Left renal pelvis (tissue), 4 donors: ENCODE results near the gene GNAS-AS1. TPM values are rescaled to one million over a fixed set of nuclear protein-coding genes. Genes with fewer than 3 reads are reported as not detected.

Experiments
- DNase-seq, 4 donors: peaks; one replicate each; pipeline ENCODE4 v3.0.0-alpha.2; 2013; ENCODE audit warnings: low read depth in 4 of 4, low spot score in 3 of 4
- polyA plus RNA-seq, 4 donors: library from polyadenylated mRNA; unstranded; fragments of 120-200 nt; gene quantifications; one replicate each; pipeline ENCODE4 v1.2.1, GENCODE V29; 2013; ENCODE audit not compliant: insufficient read length in 4 of 4

The GNAS-AS1 gene
- polyA plus RNA-seq, 4 donors: 0.67 to 1.8 (median 0.80) TPM

DNA sequence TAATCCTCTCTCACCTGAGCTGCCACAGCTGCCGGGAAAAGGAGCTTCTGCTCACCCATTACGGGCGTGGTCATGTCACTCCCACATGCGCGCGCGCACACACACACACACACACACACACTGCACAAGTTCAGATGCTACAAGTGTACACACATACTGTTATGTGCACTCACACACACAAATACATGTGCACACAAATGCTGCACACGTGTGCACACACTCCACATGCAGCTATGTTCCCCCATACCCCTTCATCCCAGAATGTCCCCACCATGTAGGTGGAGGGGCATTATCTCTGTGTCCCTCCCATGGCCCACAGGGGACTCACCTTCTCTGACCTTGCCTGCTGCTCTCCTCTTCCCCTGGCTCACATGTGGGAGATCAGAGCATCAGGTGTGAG lies 37.3 kb downstream of the GNAS-AS1 start:
- no peak for DNase-seq

DNA sequence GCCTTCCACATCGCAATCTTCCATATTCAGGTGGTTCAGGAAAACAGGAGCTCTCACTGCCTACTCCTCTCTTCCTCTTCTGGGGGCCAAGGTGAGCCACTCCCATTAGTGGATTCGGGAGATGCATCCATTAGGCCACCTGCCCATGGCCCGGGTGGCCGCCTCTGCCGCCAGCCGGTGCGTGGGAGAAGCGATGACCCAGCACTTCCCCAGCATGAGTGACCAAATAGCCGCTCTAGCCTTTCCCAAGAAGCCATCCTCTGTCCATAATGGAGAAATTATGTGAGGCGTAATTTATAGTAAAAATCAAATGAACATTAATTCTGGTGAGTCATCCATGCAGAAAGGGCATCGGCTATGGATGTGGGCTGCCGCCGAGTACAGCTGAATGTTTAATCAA lies 39.4 kb downstream of the GNAS-AS1 start:
- no peak for DNase-seq

DNA sequence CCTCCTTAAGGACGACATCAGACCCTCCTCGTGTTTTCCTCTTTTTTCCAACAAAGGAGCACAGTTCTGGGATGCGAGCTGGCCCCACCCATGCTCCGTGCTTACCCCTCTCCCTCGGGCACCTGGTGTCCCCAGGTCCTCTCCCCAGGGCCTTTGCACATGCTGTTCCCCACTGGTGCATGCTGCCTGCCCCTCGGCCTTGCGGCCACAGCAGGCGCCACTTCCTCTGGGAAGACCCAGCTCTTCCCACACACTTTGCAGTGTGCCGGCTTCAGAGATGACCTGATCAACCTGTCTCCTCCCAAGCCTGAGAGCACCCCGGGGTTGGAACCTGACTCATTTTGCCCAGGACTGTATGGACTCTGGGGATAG lies 39.8 kb downstream of the GNAS-AS1 start:
- no peak for DNase-seq

DNA sequence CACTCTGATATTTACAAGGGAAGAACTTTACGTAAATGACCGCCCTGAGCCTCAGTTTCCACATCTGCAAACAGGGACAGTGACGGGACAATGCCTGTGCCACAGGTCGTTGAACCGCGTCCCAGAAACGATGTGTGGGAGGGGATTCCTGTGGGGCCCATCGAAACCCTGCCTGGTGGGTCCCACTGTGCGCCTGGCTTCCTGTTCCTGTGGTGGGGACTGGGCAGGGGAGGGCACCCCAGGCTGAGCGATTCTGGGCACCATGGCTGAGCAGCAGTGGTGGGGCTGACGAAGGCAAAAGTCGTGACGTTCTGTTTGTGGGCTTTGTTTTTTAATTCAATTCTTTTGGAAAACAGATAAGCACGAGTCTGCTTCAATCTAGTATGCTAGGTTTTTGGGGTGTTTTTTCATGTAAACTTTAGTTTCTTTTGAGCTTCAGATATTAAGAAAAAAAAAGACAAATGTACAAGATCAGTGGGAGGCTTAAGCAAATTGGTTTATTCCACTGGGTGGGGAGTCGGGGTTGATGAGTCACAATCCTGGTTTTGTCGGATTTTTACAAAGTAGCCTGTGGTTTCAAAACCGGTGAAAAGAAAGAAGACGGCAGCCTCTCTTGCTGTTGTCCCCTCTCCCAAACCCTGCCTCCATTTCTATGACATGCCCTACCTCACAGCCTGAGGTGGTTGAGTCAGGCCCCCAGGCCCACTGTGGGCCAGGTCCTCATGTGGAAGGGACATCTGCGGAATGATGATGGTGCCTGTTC lies 40.4 kb downstream of the GNAS-AS1 start:
- DNase-seq: no peak

GRCh38 chr20:58808271-58809046 lies 42.2 kb downstream of the GNAS-AS1 start:
- no peak for DNase-seq

- DNase-seq: no peak
Measured at GRCh38 chr20:58807801-58808200, 42.9 kb downstream of the GNAS-AS1 start.

- no peak for DNase-seq
Measured at GRCh38 chr20:58803533-58803932, 47.2 kb downstream of the GNAS-AS1 start.

GRCh38 chr20:58802061-58802460 lies 48.6 kb downstream of the GNAS-AS1 start:
- no peak for DNase-seq

DNA sequence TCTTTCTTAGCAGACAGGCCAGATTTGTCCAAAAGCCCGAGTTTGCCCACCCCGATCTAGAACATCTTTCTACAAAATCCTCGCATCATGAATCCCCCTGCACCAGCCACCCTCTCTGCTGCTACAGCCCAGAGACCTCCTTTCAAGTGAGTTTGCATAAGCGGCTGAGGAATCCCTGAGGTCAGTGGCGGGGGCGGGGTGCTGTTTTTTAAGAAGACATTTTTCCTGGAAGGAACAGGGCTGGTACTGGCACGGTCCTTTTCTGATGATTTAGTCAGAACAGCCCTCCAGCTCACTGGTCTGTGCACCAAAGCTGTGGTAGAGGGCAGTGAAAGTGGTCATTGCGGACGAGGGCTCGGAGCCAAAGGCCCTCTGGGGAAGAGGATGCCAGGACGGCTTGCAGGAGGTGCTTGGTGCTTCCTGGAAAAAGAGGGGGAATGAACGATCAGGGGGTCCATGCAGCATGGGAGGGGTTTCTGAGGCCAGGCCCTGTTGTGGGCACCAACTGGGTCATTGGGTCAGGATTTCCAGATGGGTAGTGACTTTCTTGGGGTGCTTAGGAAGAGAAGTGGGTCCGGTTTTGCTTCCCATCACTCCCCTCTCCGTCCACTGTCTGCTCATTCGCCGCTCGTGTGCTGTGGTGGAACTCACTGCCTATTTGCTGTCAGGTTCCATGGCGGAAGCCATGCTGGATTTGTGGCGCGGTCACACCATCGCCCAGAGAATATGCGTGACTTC lies 50.4 kb downstream of the GNAS-AS1 start:
- DNase-seq: no peak

GRCh38 chr20:58797371-58798338 lies 53.0 kb downstream of the GNAS-AS1 start:
- DNase-seq: no peak

- DNase-seq: no peak
Measured at GRCh38 chr20:58795923-58796245, 54.8 kb downstream of the GNAS-AS1 start.

DNA sequence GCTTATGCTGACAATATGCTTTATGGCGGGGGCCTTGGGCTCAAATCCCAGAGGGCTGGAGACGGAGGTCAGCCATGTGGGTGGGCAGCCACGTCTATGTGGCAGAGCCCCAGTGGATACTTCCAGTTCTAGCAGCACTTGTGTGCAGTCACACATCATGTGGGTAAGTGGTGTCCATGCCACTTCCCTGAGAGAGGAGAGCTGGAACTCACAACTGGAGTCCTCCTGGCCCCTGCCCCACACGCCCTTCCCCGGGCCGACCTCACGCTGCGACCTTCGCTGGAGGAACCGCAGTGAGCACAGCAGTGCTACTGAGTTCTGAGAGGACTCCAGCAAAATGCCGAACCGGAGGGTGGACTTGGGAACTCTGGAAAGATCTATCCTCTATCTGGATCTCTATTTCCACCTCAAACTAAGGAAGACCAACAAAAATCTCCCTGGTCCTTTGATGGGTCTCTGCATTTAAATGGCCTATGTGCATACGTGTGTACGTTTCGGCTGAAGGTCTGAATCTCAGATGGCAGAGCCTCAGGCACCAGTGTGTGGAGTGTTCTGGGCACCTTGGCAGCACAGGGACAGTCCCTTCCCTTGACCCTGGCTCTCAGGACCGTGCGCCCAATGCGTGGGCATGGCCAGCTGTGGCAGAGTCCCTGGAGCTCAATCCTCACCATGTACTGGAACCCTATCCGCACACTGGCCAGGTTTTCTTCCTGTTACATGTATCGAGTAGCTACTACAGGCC lies 55.4 kb downstream of the GNAS-AS1 start:
- DNase-seq: no peak

GRCh38 chr20:58794510-58795180 lies 56.1 kb downstream of the GNAS-AS1 start:
- DNase-seq: no peak

DNA sequence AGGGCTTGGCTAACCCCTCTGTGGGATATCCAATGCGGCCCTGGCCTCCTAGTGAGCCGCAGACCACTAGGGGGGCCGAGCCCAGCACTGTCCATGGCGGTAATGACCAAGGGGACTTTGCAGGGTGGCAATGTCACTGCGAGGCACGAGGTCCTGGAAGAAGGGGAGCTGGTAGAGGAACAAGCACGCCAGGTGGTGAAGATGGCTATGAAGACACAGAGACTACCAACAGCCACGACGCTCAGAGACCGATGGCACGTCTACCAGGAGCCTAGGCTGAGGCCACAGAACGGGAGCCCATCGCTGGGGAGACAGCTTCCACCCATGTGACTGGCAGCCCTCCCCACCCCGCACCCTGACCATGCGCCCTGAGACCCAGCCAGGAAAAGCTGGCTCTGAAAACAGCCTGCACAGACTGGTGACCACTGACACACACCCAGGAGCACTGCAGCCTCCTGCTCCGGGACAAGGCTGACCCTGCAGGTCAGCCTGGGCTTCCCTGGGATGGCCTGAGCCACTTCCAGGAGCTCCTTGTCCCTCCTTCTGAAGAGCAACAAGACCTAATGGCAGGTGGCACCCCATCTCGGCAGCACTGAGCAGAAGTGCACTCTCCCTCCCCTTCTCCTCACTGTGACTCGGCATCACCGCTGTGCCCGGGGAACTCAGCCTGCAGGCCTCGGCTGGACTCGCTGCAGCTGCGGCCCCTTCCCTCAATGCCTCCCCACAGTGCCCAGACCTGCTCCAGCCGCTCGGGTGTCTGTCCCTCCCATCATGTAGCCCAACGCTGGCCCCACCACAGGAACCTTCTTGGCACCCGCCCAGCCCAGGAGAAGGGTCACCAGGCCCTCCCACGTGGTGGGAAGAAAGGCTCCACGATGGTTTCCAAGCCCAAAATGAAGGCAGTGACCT lies 56.9 kb downstream of the GNAS-AS1 start:
- no peak for DNase-seq

- no peak for DNase-seq
Measured at GRCh38 chr20:58792426-58792825, 58.3 kb downstream of the GNAS-AS1 start.

- DNase-seq: no peak
Measured at GRCh38 chr20:58791286-58791685, 59.4 kb downstream of the GNAS-AS1 start.

GRCh38 chr20:58790454-58790853 lies 60.2 kb downstream of the GNAS-AS1 start:
- DNase-seq: no peak

GRCh38 chr20:58788896-58789544 lies 61.7 kb downstream of the GNAS-AS1 start:
- DNase-seq: peak in 2 of 4 donors; percentile 12 to 21
